Measurements from ENCODE around the gene DOCK4.

- TF ChIP-seq CTCF (conservative IDR thresholded peaks at IDR 0.05 in 1 of 2, IDR thresholded peaks at IDR 0.05 in 1 of 2; ENCODE audit: extremely low read depth in 1 of 2, insufficient read depth in 1 of 2, low read depth in 1 of 2, low read length in 2 of 2): no peak
- TF ChIP-seq EZH2 (IDR thresholded peaks at IDR 0.05; ENCODE audit: borderline replicate concordance, low read length): no peak
Measured at GRCh38 chr7:111708072-111708471, 498.1 kb downstream of the DOCK4 start.

All from mammary epithelial cell (primary cell).